GM12892 (cell line): ENCODE data around the gene POLA1.

Source experiments
- DNase-seq: peaks from one replicate; pipeline ENCODE4 v3.0.0; 2011; ENCODE audit not compliant: insufficient read length
- FAIRE-seq: peaks from 2 replicates; lab custom pipeline; 2011; peaks lifted over from hg19 to GRCh38; lab: Jason Lieb, UNC
- POLR2A ChIP-seq: IDR thresholded peaks from 2 replicates; pipeline ENCODE4 v1.6.1; 2011; ENCODE audit warnings: low read depth, low read length, control low read depth
- POLR2AphosphoS5 ChIP-seq: IDR thresholded peaks from 2 replicates; pipeline ENCODE4 v1.6.1; 2011; ENCODE audit warnings: low read depth, low read length, control low read depth
- TAF1 ChIP-seq: IDR thresholded peaks from 2 replicates; pipeline ENCODE4 v1.6.1; 2011; ENCODE audit warnings: low read depth, mild to moderate bottlenecking, control low read depth, low read length, borderline replicate concordance

Gene POLA1

DNA sequence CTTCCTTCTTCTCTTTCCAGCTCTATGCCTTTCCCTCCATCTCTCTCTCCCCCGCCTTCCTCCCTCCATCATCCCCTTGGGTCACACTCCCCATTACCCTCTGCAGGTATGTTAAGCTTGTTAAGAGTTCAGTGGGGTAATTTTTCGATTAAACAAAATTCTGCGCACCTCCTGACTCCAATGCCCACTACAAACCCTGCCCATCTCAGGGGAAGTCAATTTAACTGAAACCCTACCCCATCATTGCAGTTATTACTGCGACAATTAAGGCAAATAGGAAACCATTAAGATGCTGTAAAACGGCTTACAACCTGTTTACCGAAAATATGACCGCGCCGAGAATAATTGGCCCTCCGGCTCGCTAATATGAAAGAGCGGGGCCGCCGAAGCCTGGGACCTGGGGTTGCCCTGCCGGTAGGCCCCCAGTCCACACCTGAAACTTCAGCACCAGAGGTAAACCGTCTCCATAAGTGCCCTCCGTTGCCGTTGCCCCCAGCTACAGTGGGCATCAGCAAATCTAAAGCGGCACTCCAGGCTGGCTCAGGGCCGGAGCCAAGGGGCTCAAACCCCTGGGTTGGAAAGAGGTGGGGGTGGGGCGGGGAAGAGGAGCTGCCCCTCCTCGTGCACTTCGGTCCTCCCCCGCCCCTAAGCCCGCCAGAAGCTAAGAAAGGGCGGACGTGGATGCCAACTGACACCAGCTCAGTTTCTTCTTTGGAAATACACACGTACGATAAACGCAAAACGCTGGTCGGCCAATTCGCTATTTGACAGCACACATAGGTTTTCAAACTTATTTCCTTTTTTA is 317.3 kb downstream of the POLA1 start:
- DNase-seq (no peak), FAIRE-seq (no peak)
- no peak for TF ChIP-seq POLR2AphosphoS5
- no peak for TF ChIP-seq POLR2A
- no peak for TF ChIP-seq TAF1

DNA sequence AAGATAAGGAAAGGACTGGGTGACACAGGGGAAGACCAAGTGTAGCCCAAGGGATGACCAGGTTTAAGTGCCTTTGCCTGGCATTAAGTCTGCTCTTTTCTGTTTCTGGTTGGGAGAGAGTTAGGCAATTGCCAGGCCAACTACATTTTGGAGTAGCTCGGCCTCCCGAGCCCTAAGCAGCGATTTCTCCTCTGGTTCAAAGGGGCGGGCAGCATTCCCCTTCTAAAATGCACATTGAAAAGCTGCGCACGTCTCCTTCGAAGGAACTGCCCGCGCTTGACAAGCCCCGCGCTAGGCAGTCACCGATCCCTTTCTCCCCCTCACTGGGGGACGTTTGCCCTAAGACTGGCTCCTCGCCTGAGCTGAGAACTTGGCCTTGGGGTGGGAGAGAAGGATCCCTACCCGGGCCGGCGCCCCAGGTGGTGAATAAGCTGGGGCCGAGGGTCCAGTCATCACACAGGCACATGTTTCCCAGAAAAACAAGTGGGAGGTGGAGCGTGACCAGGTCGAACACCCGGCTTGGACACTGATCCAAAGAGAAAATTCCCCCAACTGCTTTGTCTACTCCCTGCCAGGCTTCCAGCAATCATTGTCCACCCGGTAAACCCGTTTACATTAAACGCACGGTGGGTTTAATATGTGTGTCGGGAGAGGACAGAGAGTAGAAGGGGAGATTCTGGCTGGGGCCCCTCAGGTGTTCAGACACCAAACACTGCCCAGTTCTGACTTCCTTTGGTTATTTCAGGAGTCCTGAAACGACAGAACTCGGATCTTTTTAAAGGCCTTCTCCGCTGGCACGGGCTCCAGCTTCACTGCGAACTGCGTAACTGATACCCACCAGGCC is 318.1 kb downstream of the POLA1 start:
- FAIRE-seq (no peak), DNase-seq (no peak)
- no peak for TF ChIP-seq TAF1
- no peak for TF ChIP-seq POLR2AphosphoS5
- no peak for TF ChIP-seq POLR2A

DNA sequence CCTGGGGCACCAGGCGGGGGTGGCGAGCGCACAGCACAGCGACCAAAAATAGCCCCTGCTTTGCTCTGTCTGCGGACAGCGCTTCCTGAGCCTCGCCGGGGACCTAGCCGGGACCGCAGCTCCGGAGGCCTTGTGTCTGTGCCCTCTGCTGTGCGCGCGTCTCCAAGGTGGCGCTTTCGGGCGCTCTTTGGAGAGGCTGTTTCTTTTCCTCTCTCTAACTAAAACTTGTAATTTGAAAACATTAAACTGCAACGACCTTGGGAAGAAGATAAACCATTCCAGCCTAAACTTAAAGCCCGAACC is 318.7 kb downstream of the POLA1 start:
- DNase-seq, result no peak
- TF ChIP-seq POLR2AphosphoS5 (no peak), TAF1 (no peak), POLR2A (no peak)
- no peak for FAIRE-seq

DNA sequence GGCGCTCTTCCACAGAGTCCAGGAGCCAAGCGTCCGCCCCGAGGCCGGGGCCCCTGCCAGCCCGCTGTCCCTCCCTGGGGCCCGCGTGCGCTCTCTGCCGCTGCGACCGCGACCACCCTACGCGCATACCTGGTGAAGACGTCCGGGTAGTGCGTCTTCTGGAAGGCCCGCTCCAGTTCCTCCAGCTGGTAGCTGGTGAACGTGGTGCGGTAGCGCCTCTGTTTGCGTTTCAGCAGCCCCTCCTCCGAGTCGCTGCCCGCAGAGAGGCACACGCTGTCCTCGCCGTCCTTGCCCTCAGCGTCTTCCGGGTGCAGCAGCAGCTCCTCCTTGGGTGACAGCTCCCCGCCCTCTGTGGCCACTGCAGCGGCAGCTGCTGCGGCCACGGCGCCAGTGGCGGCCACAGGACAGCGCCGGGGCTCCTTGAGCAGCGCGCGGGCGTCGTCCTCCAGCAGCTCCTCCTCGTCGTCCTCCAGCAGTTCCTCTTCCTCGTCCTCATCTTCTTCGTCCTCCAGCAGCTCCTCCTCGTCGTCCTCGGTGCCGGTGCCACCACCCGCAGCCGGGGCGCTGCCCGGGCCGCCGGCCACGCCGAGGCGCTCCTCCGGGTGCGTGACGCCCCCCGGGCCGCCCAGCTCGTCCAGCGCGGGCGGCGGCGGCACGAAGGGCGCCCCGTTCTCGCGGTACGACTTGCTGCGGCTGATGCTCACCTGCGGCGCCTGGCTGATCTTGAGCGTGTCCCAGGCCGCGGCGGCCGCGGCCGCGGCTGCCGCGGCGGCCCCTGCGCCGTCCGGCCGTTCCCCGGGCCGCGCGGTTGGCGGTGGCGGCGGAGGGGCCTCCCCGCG is 319.3 kb downstream of the POLA1 start:
- no peak for FAIRE-seq
- no peak for DNase-seq
- TF ChIP-seq POLR2A (no peak), TAF1 (no peak), POLR2AphosphoS5 (no peak)

GRCh38 chrX:25013632-25014365 is 320.1 kb downstream of the POLA1 start:
- DNase-seq (no peak), FAIRE-seq (no peak)
- TF ChIP-seq POLR2A (no peak), POLR2AphosphoS5 (no peak), TAF1 (no peak)

- no peak for FAIRE-seq
- no peak for TF ChIP-seq POLR2AphosphoS5
- TF ChIP-seq TAF1, result no peak
- TF ChIP-seq POLR2A, result no peak
Measured at GRCh38 chrX:25014366-25014838, 320.7 kb downstream of the POLA1 start.

GRCh38 chrX:25015486-25016360 is 322.0 kb downstream of the POLA1 start, which contains the start of gene ARX:
Gene ARX (minus strand): TSS chrX:25015965. CDS start chrX:25015737, 228 bp downstream.
- FAIRE-seq, result no peak

More at GRCh38 chrX:25014366-25014838, 320.7 kb downstream of the POLA1 start:
- DNase-seq, result no peak

GRCh38 chrX:25016361-25016671 is 322.6 kb downstream of the POLA1 start:
- TF ChIP-seq POLR2A, result no peak
- TF ChIP-seq TAF1, result no peak
- no peak for TF ChIP-seq POLR2AphosphoS5
- FAIRE-seq, result no peak
- DNase-seq, result no peak

More at GRCh38 chrX:25015486-25016360, 322.0 kb downstream of the POLA1 start, which contains the start of gene ARX:
- DNase-seq, result peak; percentile 64
- no peak for TF ChIP-seq POLR2A
- TF ChIP-seq TAF1, result no peak
- TF ChIP-seq POLR2AphosphoS5, result no peak

GRCh38 chrX:25016938-25017598 is 323.4 kb downstream of the POLA1 start:
- no peak for FAIRE-seq
- DNase-seq, result no peak

More at GRCh38 chrX:25016938-25017598, 323.4 kb downstream of the POLA1 start:
- TF ChIP-seq POLR2AphosphoS5 (no peak), TAF1 (no peak), POLR2A (no peak)
